D721Med (cell line): Measurements from ENCODE around the gene BHLHE41.

Experiments
- DNase-seq: peaks from one replicate; pipeline ENCODE4 v3.0.0; 2011; ENCODE audit warnings: low spot score; ENCODE audit not compliant: insufficient read length
- FAIRE-seq: peaks from 2 replicates; lab custom pipeline; 2011; peaks lifted over from hg19 to GRCh38; lab: Jason Lieb, UNC
- TF ChIP-seq, protein P1 (sequence below): IDR thresholded peaks from 2 replicates; pipeline ENCODE4 v1.5.1; 2012; ENCODE audit warnings: mild to moderate bottlenecking, control low read depth; ENCODE audit not compliant: insufficient read depth; ENCODE audit errors: missing control alignments

BHLHE41 gene

DNA sequence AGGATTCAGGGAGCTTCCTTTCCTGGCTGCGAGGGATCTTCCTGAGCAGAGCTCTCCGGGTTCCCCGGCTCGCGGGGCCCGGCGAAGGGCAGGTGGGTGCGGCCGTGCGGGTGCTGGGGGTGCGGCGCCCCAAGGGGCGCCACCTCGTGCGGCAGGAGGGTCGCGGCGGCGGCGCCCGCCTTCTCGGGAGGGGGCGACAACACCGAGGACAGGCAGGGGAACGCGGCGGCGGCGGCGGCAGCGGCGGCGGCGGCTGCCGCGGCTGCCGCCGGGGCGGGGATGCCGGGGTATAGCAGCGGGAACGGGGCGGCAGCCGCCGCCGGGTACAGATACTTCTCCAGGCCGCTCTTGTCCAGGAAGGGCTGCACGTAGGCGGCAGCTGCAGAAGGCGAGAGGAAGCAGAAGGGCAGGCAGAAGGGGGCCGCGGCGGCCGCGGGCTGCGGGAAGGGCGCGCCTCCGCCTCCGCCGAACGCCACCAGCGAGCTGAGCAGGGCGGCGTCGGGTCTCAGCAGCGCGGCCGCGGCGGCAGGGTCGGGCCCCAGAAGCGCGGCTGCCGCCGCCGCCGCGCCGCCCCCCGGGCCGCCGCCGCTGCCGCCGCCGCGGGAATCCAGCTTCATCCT, 2.7 kb downstream of the BHLHE41 start:
- no peak for DNase-seq
- TF ChIP-seq, protein P1, sequence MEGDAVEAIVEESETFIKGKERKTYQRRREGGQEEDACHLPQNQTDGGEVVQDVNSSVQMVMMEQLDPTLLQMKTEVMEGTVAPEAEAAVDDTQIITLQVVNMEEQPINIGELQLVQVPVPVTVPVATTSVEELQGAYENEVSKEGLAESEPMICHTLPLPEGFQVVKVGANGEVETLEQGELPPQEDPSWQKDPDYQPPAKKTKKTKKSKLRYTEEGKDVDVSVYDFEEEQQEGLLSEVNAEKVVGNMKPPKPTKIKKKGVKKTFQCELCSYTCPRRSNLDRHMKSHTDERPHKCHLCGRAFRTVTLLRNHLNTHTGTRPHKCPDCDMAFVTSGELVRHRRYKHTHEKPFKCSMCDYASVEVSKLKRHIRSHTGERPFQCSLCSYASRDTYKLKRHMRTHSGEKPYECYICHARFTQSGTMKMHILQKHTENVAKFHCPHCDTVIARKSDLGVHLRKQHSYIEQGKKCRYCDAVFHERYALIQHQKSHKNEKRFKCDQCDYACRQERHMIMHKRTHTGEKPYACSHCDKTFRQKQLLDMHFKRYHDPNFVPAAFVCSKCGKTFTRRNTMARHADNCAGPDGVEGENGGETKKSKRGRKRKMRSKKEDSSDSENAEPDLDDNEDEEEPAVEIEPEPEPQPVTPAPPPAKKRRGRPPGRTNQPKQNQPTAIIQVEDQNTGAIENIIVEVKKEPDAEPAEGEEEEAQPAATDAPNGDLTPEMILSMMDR: no peak
- no peak for FAIRE-seq

DNA sequence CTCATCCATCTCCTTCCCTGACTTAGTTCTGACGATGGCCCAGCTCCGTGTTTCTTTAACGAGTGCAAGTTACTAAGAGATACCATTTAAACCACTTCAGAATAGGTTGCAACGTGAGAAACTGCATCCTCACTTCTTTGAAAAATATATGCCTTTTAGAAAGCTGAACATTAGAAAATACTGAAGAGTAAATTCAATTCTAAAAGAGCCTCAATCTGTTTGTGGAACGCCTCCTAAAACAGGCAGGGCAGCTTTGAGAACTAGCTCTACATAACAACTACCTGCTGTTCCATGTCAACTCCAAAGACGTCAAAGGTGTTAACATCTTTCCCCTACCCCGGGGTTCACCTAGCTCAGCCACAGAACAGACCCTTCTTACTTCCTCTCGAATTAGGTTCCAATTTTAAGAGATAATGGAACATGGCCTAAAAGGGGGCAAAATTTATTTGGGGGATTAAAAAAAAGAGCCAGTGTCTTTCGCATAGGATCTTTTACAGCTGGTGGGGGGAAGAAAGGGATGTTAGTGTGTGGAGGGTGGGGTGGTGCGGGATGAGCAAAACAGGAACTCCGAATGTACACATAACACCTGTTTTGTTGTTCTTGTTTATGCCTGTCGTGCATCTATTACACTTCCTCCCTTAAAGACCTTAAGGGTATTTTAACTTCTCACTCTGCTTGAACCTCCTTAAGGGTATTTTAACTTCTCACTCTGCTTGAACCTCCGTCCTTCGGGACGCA, 3.3 kb downstream of the BHLHE41 start:
- TF ChIP-seq, protein P1: no peak
- no peak for FAIRE-seq
- DNase-seq: no peak

DNA sequence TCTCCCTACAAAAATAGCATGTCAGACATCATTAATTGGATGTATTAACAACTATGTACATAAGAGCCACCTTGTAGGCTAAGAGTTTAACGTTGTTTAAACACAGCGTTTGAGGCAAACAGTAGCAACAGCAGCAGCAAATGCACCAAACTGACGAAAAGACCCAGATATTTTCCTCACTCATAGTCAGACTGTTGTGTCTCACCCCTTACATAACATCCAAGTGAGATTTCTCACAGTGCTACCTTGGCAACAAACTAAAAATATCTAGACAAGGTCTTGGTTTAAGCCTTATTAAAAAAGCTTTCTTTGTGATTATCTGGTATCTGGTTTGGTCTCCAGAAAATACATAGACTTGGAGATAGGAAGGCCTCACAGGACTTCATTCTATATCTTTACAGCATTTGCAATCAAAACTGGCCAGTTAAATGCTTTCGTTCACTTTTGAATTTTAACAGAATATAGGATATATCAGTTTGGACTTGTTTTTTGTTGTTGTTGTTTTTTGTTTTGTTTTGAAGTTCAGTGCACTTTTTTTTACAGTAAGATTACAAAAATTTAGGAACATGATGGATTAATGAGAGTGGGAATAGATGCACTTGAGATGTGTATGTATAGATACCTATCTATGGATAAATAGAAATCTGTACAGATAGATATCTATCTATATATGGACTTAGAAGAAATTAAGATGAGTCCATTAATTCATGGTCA, 4.1 kb downstream of the BHLHE41 start:
- FAIRE-seq (no peak), DNase-seq (no peak)
- TF ChIP-seq, protein P1: no peak

DNA sequence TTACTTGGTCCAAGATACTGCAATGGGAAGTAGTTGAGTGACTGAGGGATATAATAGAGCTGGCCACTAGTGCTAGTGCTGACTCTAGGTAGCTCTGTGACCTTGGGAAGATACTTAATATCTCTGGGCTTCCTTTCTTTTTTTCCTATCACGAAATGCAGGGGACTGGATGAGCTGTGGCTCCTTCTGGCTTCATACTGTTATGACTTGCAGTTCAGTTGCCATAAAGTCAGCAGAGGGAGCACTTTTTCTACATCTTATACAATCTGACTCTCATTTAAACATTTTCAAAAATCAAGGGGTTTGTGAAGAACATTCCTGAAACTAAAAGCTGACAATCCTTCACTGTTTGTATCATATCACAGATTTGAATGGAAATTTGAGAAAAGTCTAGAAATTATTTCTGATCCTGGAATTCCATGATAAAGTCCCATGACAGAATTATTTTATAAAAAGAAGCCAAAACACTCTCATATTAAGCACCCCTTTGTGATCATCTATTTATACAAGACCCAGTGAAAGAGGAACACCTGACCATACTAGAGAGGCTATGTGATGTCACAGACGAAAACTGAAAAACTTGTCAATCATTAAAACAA, 5.3 kb downstream of the BHLHE41 start:
- DNase-seq: no peak
- TF ChIP-seq, protein P1: peak; percentile 55
- no peak for FAIRE-seq

DNA sequence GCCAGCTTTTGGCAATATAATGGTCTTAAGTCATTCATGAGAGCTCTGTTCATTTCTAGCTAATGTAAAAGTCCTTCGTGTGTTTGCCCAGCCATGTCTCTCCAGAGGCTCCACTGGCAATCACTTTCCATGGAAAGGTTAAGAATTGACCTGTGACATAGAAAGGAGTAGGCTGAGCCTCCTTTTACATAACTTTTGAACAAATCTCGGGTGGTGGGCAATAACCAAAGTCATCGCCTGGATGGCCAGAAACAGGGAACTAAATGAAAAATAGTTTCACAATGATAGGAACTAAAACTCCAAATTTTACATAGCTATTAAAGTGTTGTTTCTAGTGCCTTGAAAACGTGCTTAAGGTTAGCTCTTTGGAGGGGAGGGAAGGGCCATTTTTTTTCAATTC, 6.5 kb downstream of the BHLHE41 start:
- FAIRE-seq (no peak), DNase-seq (no peak)
- TF ChIP-seq, protein P1: no peak

DNA sequence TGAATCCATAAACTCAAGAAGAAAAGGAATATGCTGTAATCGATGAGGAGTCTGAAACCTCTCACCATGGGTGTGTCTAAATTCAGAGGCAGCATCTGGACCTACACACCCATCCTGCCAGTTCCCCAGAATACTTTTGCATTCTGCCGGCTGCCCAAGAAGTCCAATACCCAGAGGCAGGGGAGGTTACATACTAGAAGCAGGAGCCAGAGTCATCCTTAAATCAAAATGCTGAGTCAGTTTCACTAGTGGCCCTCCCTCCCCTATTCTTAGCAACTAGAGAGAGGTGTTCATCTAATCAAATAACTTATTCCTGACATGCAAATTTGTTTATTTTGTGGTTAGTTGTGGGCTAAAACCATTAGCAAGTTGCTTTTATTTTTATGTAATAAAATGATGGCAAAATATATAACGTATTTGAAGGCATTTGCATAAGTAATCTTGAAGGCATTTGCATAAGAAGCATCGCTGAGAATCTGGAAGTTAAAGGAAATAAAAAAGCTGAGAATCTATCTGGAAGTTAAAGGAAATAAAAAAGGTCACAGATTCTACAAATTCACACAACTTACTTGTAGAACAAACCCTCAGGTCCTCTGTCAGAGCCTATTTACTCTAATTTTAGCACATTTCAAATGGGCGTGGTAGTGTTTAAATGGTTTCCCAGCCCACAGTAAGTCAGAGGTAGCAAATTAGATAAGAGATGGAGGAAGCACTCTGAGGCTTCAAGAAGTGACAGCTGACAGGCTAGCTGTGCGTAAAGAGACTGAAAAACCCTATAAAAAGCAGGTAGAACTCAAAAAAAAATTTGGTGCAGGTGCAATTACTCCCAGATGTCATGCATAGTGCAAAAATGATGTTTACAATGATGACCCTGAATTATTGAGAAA, 7.8 kb downstream of the BHLHE41 start:
- TF ChIP-seq, protein P1: no peak
- DNase-seq (no peak), FAIRE-seq (no peak)
